Activated T-cell treated with anti-CD3 and anti-CD28 coated beads, Interleukin-2, amount 50 U/mL, for 1 hour (primary cell): Measurements from ENCODE around the gene SPIRE2.
"Not testable (repeated sequence)": the region's sequence is repeated elsewhere in the genome, so short reads cannot be mapped to it uniquely, and the experiment has no call there.

ENCODE experiments used
- DNase-seq: peaks from one replicate; pipeline ENCODE4 v3.0.0-alpha.2; 2020

SPIRE2 gene

GRCh38 chr16:89828199-89828869 lies at the start of gene SPIRE2:
TSS of gene SPIRE2 (plus strand) at chr16:89828475. CDS start at chr16:89828551, 76 bp downstream.
- peak; percentile 77 for DNase-seq

- DNase-seq = no peak
Measured at GRCh38 chr16:89779231-89779908, 48.9 kb upstream of the SPIRE2 start.

- no peak for DNase-seq
Measured at GRCh38 chr16:89779909-89780305, 48.4 kb upstream of the SPIRE2 start.

- no peak for DNase-seq
Measured at GRCh38 chr16:89782489-89782888, 45.8 kb upstream of the SPIRE2 start.

- DNase-seq = not testable (repeated sequence)
Measured at GRCh38 chr16:89783952-89784351, 44.3 kb upstream of the SPIRE2 start.

GRCh38 chr16:89784406-89784805 lies 43.9 kb upstream of the SPIRE2 start:
- DNase-seq = peak; percentile 36

GRCh38 chr16:89785523-89786155 lies 42.6 kb upstream of the SPIRE2 start:
- DNase-seq = peak; percentile 50

- DNase-seq = no peak
Measured at GRCh38 chr16:89786474-89787364, 41.6 kb upstream of the SPIRE2 start.

- DNase-seq = no peak
Measured at GRCh38 chr16:89787365-89787805, 40.9 kb upstream of the SPIRE2 start.

GRCh38 chr16:89791278-89791995 lies 36.8 kb upstream of the SPIRE2 start:
- DNase-seq = no peak

- DNase-seq = peak; percentile 76
Measured at GRCh38 chr16:89793092-89793491, 35.2 kb upstream of the SPIRE2 start.

- no peak for DNase-seq
Measured at GRCh38 chr16:89793955-89794354, 34.3 kb upstream of the SPIRE2 start.

- no peak for DNase-seq
Measured at GRCh38 chr16:89795676-89796075, 32.6 kb upstream of the SPIRE2 start.

GRCh38 chr16:89796104-89796503 lies 32.2 kb upstream of the SPIRE2 start:
- DNase-seq = no peak

- no peak for DNase-seq
Measured at GRCh38 chr16:89798126-89798525, 30.1 kb upstream of the SPIRE2 start.

GRCh38 chr16:89798832-89799370 lies 29.4 kb upstream of the SPIRE2 start:
- DNase-seq = no peak

GRCh38 chr16:89801800-89802199 lies 26.5 kb upstream of the SPIRE2 start:
- DNase-seq = no peak

GRCh38 chr16:89805136-89805905 lies 23.0 kb upstream of the SPIRE2 start:
- DNase-seq = no peak

GRCh38 chr16:89806589-89807193 lies 21.6 kb upstream of the SPIRE2 start:
- not testable (repeated sequence) for DNase-seq

GRCh38 chr16:89808475-89808874 lies 19.8 kb upstream of the SPIRE2 start:
- DNase-seq = no peak

- no peak for DNase-seq
Measured at GRCh38 chr16:89811321-89811720, 17.0 kb upstream of the SPIRE2 start.
